GM12878 (cell line): ENCODE results near the gene FFAR1. TPM values are rescaled to one million over a fixed set of nuclear protein-coding genes. Genes with fewer than 3 reads are reported as not detected.

Experiments used
- ASH2L ChIP-seq: fragments of 300-600, 200-600 bp; sonication (generic); IDR thresholded peaks from 2 replicates; pipeline ENCODE4 v1.6.1; 2017; ENCODE audit warnings: low read depth, mild to moderate bottlenecking, borderline replicate concordance
- BHLHE40 ChIP-seq, 2 experiments: fragments of 450-650 bp in 1 of 2; IDR thresholded peaks; 2 replicates each; pipeline ENCODE4 v1.6.1; 2011 to 2017; ENCODE audit warnings: low read depth in 2 of 2, borderline replicate concordance in 1 of 2, improper control_type of control experiment in 1 of 2, low read length in 1 of 2, mild to moderate bottlenecking in 1 of 2
- CHD2 ChIP-seq: IDR thresholded peaks from 2 replicates; pipeline ENCODE4 v1.6.1; 2011; ENCODE audit warnings: low read depth, low read length, improper control_type of control experiment, borderline replicate concordance
- CREM ChIP-seq: IDR thresholded peaks from 2 replicates; pipeline ENCODE4 v1.6.1; 2014; ENCODE audit warnings: antibody characterized with exemption, low read depth
- HSF1 ChIP-seq: fragments of 150-350 bp; IDR thresholded peaks from 2 replicates; pipeline ENCODE4 v1.6.1; 2014; ENCODE audit warnings: mild to moderate bottlenecking, low read depth, low read length
- JUND ChIP-seq: IDR thresholded peaks from 2 replicates; pipeline ENCODE4 v1.6.1; 2012; ENCODE audit warnings: low read depth, mild to moderate bottlenecking, low read length, improper control_type of control experiment, moderate library complexity
- NFYB ChIP-seq: IDR thresholded peaks from 2 replicates; pipeline ENCODE4 v1.6.1; 2011; ENCODE audit warnings: low read depth, mild to moderate bottlenecking, low read length, improper control_type of control experiment, moderate library complexity; ENCODE audit not compliant: insufficient read depth
- NKRF ChIP-seq: fragments of 450-650 bp; conservative IDR thresholded peaks from 2 replicates; pipeline ENCODE4 v1.6.1; 2017; ENCODE audit warnings: mild to moderate bottlenecking, moderate library complexity
- PKNOX1 ChIP-seq: fragments of 450-650 bp; IDR thresholded peaks from 2 replicates; pipeline ENCODE4 v1.6.1; 2016; ENCODE audit warnings: mild to moderate bottlenecking
- RAD51 ChIP-seq: fragments of 450-650 bp; IDR thresholded peaks from 2 replicates; pipeline ENCODE4 v1.6.1; 2016; ENCODE audit warnings: moderate library complexity, mild to moderate bottlenecking, inconsistent platforms
- SMARCA5 ChIP-seq: fragments of 450-650 bp; IDR thresholded peaks from 2 replicates; pipeline ENCODE4 v1.6.1; 2017; ENCODE audit warnings: mild to moderate bottlenecking
- SPI1 ChIP-seq: IDR thresholded peaks from 2 replicates; pipeline ENCODE4 v1.6.1; 2011; ENCODE audit warnings: low read depth, mild to moderate bottlenecking, low read length, moderate library complexity, borderline replicate concordance; ENCODE audit not compliant: insufficient read depth
- STAT1 ChIP-seq: fragments of 450-650 bp; conservative IDR thresholded peaks from 2 replicates; pipeline ENCODE4 v1.6.1; 2014; ENCODE audit warnings: antibody characterized with exemption, mild to moderate bottlenecking
- ZNF207 ChIP-seq: fragments of 450-650 bp; IDR thresholded peaks from 2 replicates; pipeline ENCODE4 v1.6.1; 2014; ENCODE audit warnings: antibody characterized with exemption, mild to moderate bottlenecking, borderline replicate concordance
- ZSCAN29 ChIP-seq: fragments of 450-650 bp; IDR thresholded peaks from 2 replicates; pipeline ENCODE4 v1.6.1; 2017; ENCODE audit warnings: mild to moderate bottlenecking, moderate library complexity
- polyA plus RNA-seq, 11 experiments: library from polyadenylated mRNA; depleted of rRNA in 4 of 11; unstranded in 6 of 11; stranded (reverse) in 5 of 11; fragments of >200 nt; fragmentation: Nextera tagmentation in 4 of 11; fragmentation: Illumina TruSeq in 1 of 11; extraction: Ambion mirVana in 4 of 11; extraction: Trizol in 1 of 11; gene quantifications; 1 replicate in 1 of 11; 2 replicates in 10 of 11; pipeline versions ENCODE4 v1.2.1 to v1.2.3, GENCODE V29; 2011 to 2016; ENCODE audit warnings: inconsistent platforms in 2 of 11, missing spikeins in 2 of 11, low read depth in 1 of 11
- total RNA-seq, 4 experiments: library from RNA; depleted of rRNA in 3 of 4; stranded (reverse); fragments of >200 nt in 3 of 4; fragmentation: Illumina TruSeq in 1 of 4; extraction: Trizol in 1 of 4; gene quantifications; 2 replicates each; pipeline versions ENCODE4 v1.2.1 to v1.2.3, GENCODE V29; 2013 to 2021
- TF ChIP-seq, protein P1 (sequence below): fragments of 450-650 bp; IDR thresholded peaks from 2 replicates; pipeline ENCODE4 v1.6.1; 2017; ENCODE audit warnings: low read depth, mild to moderate bottlenecking, moderate library complexity
- TF ChIP-seq, protein P2 (sequence below): fragments of 450-650 bp; IDR thresholded peaks from 2 replicates; pipeline ENCODE4 v1.6.1; 2017; ENCODE audit warnings: mild to moderate bottlenecking, moderate library complexity

FFAR1 gene
- total and polyA plus RNA-seq, 10 of the 15 experiments (the other 5 are each of a cell fraction or from before 2014, with no cell fraction given), result 0.05 to 0.62 (median 0.14) TPM; not detected in 2

DNA sequence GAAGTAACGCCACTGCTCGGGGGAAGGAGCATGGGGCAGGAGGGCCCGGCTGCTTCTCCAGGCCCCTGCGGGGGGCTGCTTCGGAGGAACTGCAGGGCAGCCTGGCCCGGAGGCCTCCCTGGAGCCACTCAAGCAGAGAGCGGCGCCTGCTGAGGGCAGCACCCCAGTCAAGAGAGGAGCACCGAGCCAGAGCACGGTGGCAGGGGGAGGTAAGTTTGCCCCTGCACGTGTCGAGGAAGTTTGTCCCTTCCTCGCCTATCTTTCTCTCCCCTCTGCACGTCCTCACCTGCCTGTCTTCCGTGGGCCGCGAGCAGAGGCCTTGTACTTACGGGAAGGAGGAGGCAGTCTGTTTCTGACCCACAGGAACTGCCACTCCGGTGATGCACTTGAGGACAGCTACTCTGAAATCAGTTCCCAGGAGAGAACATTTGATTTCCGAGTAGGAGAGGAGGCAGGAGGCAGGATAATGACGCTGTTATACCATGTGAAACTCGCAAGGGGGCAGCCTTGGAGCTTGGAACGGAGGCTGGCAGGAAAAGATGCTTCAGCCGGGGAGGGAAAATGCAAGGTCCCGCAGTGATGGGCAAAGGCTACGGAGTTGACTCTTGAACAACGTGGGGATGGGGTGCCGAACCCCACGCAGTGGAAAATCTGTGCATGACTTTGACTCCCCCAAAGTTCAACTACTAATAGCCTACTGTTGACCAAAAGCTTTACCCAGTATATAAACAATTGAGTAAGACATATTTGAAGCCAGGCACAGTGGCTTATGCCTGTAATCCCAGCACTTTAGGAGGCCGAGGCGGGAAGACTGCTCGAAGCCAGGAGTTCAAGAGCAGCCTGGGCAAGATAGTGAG is 5.0 kb downstream of the FFAR1 start (continued):
- TF ChIP-seq ZNF207, result 0 out of 2 replicates have a peak, but pooled peaks have one; percentile 55
- TF ChIP-seq SPI1, result 0 out of 2 replicates have a peak, but pooled peaks have one; percentile 2
- no peak for TF ChIP-seq RAD51
- TF ChIP-seq NFYB, result no peak
- TF ChIP-seq PKNOX1, result peak; percentile 69
- no peak for TF ChIP-seq ZSCAN29
- TF ChIP-seq JUND, result no peak
- no peak for TF ChIP-seq CHD2
- TF ChIP-seq, protein P1, sequence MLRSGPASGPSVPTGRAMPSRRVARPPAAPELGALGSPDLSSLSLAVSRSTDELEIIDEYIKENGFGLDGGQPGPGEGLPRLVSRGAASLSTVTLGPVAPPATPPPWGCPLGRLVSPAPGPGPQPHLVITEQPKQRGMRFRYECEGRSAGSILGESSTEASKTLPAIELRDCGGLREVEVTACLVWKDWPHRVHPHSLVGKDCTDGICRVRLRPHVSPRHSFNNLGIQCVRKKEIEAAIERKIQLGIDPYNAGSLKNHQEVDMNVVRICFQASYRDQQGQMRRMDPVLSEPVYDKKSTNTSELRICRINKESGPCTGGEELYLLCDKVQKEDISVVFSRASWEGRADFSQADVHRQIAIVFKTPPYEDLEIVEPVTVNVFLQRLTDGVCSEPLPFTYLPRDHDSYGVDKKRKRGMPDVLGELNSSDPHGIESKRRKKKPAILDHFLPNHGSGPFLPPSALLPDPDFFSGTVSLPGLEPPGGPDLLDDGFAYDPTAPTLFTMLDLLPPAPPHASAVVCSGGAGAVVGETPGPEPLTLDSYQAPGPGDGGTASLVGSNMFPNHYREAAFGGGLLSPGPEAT, result peak; percentile 58; the same call in 1 of the 2 replicates
- no peak for TF ChIP-seq ASH2L
- 0 out of 2 replicates have a peak, but pooled peaks have one; percentile 33 for TF ChIP-seq HSF1
- peak; percentile 55; the same call in 1 of the 2 replicates for TF ChIP-seq SMARCA5
- peak; percentile 49 to 66; a peak in 3 of 4 replicates for TF ChIP-seq BHLHE40 (IDR thresholded peaks at IDR 0.05; ENCODE audit: borderline replicate concordance in 1 of 2, low read depth in 2 of 2, low read length in 1 of 2)
- peak; percentile 79 for TF ChIP-seq CREM
- TF ChIP-seq STAT1, result peak; percentile 79; the same call in 1 of the 2 replicates
- 0 out of 2 replicates have a peak, but pooled peaks have one; percentile 41 for TF ChIP-seq NKRF
- TF ChIP-seq, protein P2, sequence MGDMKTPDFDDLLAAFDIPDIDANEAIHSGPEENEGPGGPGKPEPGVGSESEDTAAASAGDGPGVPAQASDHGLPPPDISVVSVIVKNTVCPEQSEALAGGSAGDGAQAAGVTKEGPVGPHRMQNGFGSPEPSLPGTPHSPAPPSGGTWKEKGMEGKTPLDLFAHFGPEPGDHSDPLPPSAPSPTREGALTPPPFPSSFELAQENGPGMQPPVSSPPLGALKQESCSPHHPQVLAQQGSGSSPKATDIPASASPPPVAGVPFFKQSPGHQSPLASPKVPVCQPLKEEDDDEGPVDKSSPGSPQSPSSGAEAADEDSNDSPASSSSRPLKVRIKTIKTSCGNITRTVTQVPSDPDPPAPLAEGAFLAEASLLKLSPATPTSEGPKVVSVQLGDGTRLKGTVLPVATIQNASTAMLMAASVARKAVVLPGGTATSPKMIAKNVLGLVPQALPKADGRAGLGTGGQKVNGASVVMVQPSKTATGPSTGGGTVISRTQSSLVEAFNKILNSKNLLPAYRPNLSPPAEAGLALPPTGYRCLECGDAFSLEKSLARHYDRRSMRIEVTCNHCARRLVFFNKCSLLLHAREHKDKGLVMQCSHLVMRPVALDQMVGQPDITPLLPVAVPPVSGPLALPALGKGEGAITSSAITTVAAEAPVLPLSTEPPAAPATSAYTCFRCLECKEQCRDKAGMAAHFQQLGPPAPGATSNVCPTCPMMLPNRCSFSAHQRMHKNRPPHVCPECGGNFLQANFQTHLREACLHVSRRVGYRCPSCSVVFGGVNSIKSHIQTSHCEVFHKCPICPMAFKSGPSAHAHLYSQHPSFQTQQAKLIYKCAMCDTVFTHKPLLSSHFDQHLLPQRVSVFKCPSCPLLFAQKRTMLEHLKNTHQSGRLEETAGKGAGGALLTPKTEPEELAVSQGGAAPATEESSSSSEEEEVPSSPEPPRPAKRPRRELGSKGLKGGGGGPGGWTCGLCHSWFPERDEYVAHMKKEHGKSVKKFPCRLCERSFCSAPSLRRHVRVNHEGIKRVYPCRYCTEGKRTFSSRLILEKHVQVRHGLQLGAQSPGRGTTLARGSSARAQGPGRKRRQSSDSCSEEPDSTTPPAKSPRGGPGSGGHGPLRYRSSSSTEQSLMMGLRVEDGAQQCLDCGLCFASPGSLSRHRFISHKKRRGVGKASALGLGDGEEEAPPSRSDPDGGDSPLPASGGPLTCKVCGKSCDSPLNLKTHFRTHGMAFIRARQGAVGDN, result peak; percentile 86
